Panc1 (cell line): Measurements from ENCODE around the gene SELENBP1. TPM values are rescaled to one million over a fixed set of nuclear protein-coding genes. Genes with fewer than 3 reads are reported as not detected.

Experiments
- ATAC-seq: fragments of 200-7000 bp; cut with Tn5 transposase; 2 replicates; pipeline ENCODE4 v1.9.1; 2020; ENCODE audit warnings: mild to moderate bottlenecking, moderate library complexity
- BruUV-seq: library from RNA; stranded (reverse); fragments of 400-500 nt; replicated peaks from 2 replicates; lab custom pipeline; 2021; lab: Mats Ljungman, UMichigan
- CTCF ChIA-PET: fragments of 300-600 bp; sonication (Branson Sonifier 250); formaldehyde crosslinking; loops from one replicate; lab custom pipeline; 2022; ENCODE audit warnings: antibody characterized with exemption; lab: Charles Lee
- POLR2A ChIA-PET: fragments of 300-600 bp; sonication (Branson Sonifier 250); formaldehyde crosslinking; loops from one replicate; lab custom pipeline; 2022; ENCODE audit warnings: antibody characterized with exemption; lab: Charles Lee
- DNase-seq: peaks from one replicate; pipeline ENCODE4 v3.0.0-alpha.2; 2010; ENCODE audit warnings: low read depth, low spot score
- H3K27ac ChIP-seq: 2 replicates; pipeline ENCODE4 v1.5.1; 2011; ENCODE audit warnings: mild to moderate bottlenecking, low read length, inconsistent platforms
- H3K27me3 ChIP-seq: fragments of 200-500 bp; sonication (Bioruptor generic); 2 replicates; pipeline ENCODE4 v1.6.0; 2014; ENCODE audit warnings: low read length, inconsistent platforms; ENCODE audit not compliant: control insufficient read depth, insufficient read depth
- H3K36me3 ChIP-seq: fragments of 200-500 bp; sonication (Bioruptor generic); 2 replicates; pipeline ENCODE4 v1.5.1; 2014; ENCODE audit warnings: inconsistent platforms, mild to moderate bottlenecking, low read length, moderate library complexity; ENCODE audit not compliant: control insufficient read depth, insufficient read depth
- H3K4me1 ChIP-seq: 2 replicates; pipeline ENCODE4 v1.5.1; 2011; ENCODE audit warnings: inconsistent platforms, mild to moderate bottlenecking, low read length, moderate library complexity; ENCODE audit not compliant: control insufficient read depth, insufficient read depth
- H3K4me3 ChIP-seq, 2 experiments: 2 replicates each; pipeline ENCODE4 v1.5.1; 2011 to 2012; ENCODE audit warnings: low read depth in 2 of 2, low read length in 2 of 2, mild to moderate bottlenecking in 2 of 2, inconsistent platforms in 1 of 2, moderate library complexity in 1 of 2
- H3K9me3 ChIP-seq: fragments of 200-500 bp; sonication (Bioruptor generic); 2 replicates; pipeline ENCODE4 v1.5.1; 2014; ENCODE audit warnings: low read depth, mild to moderate bottlenecking, inconsistent platforms, low read length, moderate library complexity; ENCODE audit not compliant: control insufficient read depth, insufficient read depth
- in situ Hi-C: cut with HindIII; loops from 2 replicates; pipeline ENCODE4 v1.10.0; 2016; ENCODE audit warnings: low sequenced_read_pairs, low pct_unique_long_range_greater_than_20kb
- intact Hi-C: fragments of 100-400 bp; cut with micrococcal nuclease; formaldehyde crosslinking; loops from one replicate; pipeline ENCODE4 v1.10.0; 2022; ENCODE audit not compliant: unreplicated experiment
- total RNA-seq: library from RNA; stranded (reverse); gene quantifications from one replicate; pipeline ENCODE4 v1.2.1, GENCODE V29; 2021; ENCODE audit not compliant: unreplicated experiment
- TF ChIP-seq, protein P1 (sequence below), 2 experiments: IDR thresholded peaks; 2 replicates each; pipeline ENCODE4 v1.6.1; 2011 to 2012; ENCODE audit warnings: low read depth in 2 of 2, control low read depth in 1 of 2, low read length in 1 of 2, mild to moderate bottlenecking in 1 of 2, moderate library complexity in 1 of 2; ENCODE audit not compliant: insufficient read depth in 1 of 2
- TF ChIP-seq, protein P2 (sequence below): fragments of 450-650 bp; IDR thresholded peaks from 2 replicates; pipeline ENCODE4 v1.5.1; 2017; ENCODE audit warnings: mild to moderate bottlenecking

SELENBP1 gene
- total RNA-seq, 1 experiment from 2014 or later = 5.9 TPM

DNA sequence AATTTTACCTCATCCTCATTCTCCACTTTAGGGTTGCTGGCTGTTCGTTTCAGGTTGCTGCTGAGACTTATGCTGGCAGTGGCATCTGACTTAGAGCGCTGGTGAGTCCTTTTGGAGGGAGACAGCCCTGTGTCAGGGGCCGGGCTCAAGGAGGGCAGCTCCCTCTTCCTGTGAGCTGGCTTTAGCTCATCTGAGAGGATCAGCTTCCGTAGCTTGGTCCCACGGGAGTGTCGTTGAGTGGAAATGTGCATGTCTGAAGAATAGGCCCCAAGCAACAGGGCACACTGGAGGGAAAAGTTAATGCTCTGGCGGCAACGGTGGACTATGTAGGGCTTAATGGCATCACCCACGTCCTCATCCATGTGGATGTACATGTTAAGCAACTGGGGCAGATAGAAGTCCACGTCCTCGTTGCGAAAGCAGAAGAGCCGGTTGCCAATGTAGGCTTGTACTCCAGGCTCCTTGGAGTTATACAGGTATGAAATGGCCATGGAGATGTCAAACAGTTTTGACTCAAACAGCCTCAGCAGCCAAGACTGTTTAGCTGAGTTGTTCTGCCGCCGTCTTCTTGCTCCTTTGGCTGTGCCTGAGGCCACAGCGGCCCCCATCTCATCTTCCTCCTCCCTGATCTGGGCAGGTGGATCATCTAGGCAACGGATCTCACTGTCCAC is 56.8 kb downstream of the SELENBP1 start:
- BruUV-seq = no TSS peak
- Histone ChIP-seq H3K36me3 (peaks cover 3% of the 10 kb centered on the region; the same call in 1 of the 2 replicates), H3K4me3 (no peak overlapping the region), H3K9me3 (no peaks in the 10 kb centered on the region), H3K27ac (no peak overlapping the region), H3K4me1 (peaks cover 16% of the 10 kb centered on the region), H3K27me3 (no peaks in the 10 kb centered on the region)
- intact Hi-C loops (no loop called here), in situ Hi-C loops (no loop called here)
- CTCF ChIA-PET = interaction anchor here (1.2 to 1.6 kb wide), 2 partner anchors 15 to 25 kb away, joined by 4 to 6 read pairs; no protein-coding TSS in a partner anchor
- ATAC-seq (no peak), DNase-seq (no peak)
- TF ChIP-seq, protein P1, sequence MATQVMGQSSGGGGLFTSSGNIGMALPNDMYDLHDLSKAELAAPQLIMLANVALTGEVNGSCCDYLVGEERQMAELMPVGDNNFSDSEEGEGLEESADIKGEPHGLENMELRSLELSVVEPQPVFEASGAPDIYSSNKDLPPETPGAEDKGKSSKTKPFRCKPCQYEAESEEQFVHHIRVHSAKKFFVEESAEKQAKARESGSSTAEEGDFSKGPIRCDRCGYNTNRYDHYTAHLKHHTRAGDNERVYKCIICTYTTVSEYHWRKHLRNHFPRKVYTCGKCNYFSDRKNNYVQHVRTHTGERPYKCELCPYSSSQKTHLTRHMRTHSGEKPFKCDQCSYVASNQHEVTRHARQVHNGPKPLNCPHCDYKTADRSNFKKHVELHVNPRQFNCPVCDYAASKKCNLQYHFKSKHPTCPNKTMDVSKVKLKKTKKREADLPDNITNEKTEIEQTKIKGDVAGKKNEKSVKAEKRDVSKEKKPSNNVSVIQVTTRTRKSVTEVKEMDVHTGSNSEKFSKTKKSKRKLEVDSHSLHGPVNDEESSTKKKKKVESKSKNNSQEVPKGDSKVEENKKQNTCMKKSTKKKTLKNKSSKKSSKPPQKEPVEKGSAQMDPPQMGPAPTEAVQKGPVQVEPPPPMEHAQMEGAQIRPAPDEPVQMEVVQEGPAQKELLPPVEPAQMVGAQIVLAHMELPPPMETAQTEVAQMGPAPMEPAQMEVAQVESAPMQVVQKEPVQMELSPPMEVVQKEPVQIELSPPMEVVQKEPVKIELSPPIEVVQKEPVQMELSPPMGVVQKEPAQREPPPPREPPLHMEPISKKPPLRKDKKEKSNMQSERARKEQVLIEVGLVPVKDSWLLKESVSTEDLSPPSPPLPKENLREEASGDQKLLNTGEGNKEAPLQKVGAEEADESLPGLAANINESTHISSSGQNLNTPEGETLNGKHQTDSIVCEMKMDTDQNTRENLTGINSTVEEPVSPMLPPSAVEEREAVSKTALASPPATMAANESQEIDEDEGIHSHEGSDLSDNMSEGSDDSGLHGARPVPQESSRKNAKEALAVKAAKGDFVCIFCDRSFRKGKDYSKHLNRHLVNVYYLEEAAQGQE (IDR thresholded peaks at IDR 0.05; ENCODE audit: insufficient read depth in 1 of 2, low read depth in 2 of 2, low read length in 1 of 2) = no peak
- TF ChIP-seq, protein P2, sequence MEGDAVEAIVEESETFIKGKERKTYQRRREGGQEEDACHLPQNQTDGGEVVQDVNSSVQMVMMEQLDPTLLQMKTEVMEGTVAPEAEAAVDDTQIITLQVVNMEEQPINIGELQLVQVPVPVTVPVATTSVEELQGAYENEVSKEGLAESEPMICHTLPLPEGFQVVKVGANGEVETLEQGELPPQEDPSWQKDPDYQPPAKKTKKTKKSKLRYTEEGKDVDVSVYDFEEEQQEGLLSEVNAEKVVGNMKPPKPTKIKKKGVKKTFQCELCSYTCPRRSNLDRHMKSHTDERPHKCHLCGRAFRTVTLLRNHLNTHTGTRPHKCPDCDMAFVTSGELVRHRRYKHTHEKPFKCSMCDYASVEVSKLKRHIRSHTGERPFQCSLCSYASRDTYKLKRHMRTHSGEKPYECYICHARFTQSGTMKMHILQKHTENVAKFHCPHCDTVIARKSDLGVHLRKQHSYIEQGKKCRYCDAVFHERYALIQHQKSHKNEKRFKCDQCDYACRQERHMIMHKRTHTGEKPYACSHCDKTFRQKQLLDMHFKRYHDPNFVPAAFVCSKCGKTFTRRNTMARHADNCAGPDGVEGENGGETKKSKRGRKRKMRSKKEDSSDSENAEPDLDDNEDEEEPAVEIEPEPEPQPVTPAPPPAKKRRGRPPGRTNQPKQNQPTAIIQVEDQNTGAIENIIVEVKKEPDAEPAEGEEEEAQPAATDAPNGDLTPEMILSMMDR = no peak
- POLR2A ChIA-PET = no interaction called here

Other genes starting within 250 kb of the SELENBP1 start
- 5.7 TPM for gene SEMA6C, start 226.1 kb downstream of the SELENBP1 start, total RNA-seq
- not detected for gene TNFAIP8L2, start 216.1 kb downstream of the SELENBP1 start, total RNA-seq
- 5.1 TPM for gene LYSMD1, start 206.8 kb downstream of the SELENBP1 start, total RNA-seq
- gene SCNM1, start 206.6 kb downstream of the SELENBP1 start, total RNA-seq = 36.5 TPM
- 0.80 TPM for gene TMOD4, start 196.7 kb downstream of the SELENBP1 start, total RNA-seq
- gene VPS72, start 182.5 kb downstream of the SELENBP1 start, total RNA-seq = 71.5 TPM
- gene PIP5K1A, start 174.2 kb downstream of the SELENBP1 start, total RNA-seq = 78.9 TPM
- gene PSMD4, start 118.0 kb downstream of the SELENBP1 start, total RNA-seq = 256 TPM
- gene ZNF687, start 90.4 kb downstream of the SELENBP1 start, total RNA-seq = 33.3 TPM
- gene PI4KB, start 45.3 kb downstream of the SELENBP1 start, total RNA-seq = 52.7 TPM
- gene RFX5, start 25.5 kb downstream of the SELENBP1 start, total RNA-seq = 75.5 TPM
- gene PSMB4, start 26.9 kb upstream of the SELENBP1 start, total RNA-seq = 412 TPM
- gene POGZ, start 86.8 kb upstream of the SELENBP1 start, total RNA-seq = 76.0 TPM
- gene CGN, start 138.7 kb upstream of the SELENBP1 start, total RNA-seq = 10.2 TPM
- gene TUFT1, start 167.6 kb upstream of the SELENBP1 start, total RNA-seq = 66.4 TPM
- gene SNX27, start 239.3 kb upstream of the SELENBP1 start, total RNA-seq = 58.4 TPM